K562 (cell line): ENCODE measurements around the gene ARMH3. TPM values are rescaled to one million over a fixed set of nuclear protein-coding genes. Genes with fewer than 3 reads are reported as not detected.

Experiments
- CHD2 ChIP-seq: IDR thresholded peaks from 2 replicates; pipeline ENCODE4 v1.6.1; 2011; ENCODE audit warnings: low read depth, low read length
- DACH1 ChIP-seq: fragments of 450-650 bp; IDR thresholded peaks from 2 replicates; pipeline ENCODE4 v1.6.1; 2018; ENCODE audit not compliant: partially characterized antibody
- HDAC2 ChIP-seq: fragments of 450-650 bp; IDR thresholded peaks from 2 replicates; pipeline ENCODE4 v1.6.1; 2016; ENCODE audit warnings: mild to moderate bottlenecking
- MAZ ChIP-seq, 2 experiments: fragments of 450-650 bp in 1 of 2; sonication (generic) in 1 of 2; formaldehyde crosslinking; IDR thresholded peaks in 1 of 2; conservative IDR thresholded peaks in 1 of 2; 2 replicates each; pipeline versions ENCODE4 v1.4.0 to v1.5.0; 2020; ENCODE audit warnings: mild to moderate bottlenecking in 1 of 2, missing genetic modification reagents in 1 of 2
- NR2C2 ChIP-seq, 2 experiments: fragments of 200-800 bp in 1 of 2; sonication (Bioruptor generic) in 1 of 2; sonication (generic) in 1 of 2; formaldehyde crosslinking in 1 of 2; IDR thresholded peaks; 2 replicates each; pipeline versions ENCODE4 v1.6.1 to v1.8.0; 2016 to 2022; ENCODE audit warnings: mild to moderate bottlenecking in 1 of 2, missing compliant biosample characterization in 1 of 2, missing genetic modification characterization in 1 of 2, missing genetic modification reagents in 1 of 2
- SNRNP70 ChIP-seq: fragments of 200-400 bp; formaldehyde crosslinking; optimal IDR thresholded peaks from 2 replicates; pipeline ENCODE3; 2017; ENCODE audit warnings: low read depth, low read length
- U2AF1 ChIP-seq: fragments of 200-400 bp; formaldehyde crosslinking; optimal IDR thresholded peaks from 2 replicates; pipeline ENCODE3; 2017; ENCODE audit warnings: mild to moderate bottlenecking, low read depth, low read length, moderate library complexity
- ZBED1 ChIP-seq: IDR thresholded peaks from 2 replicates; pipeline ENCODE4 v1.6.1; 2014
- ZFPM2 ChIP-seq: fragments of 250-450 bp; sonication (Bioruptor Pico); IDR thresholded peaks from 2 replicates; pipeline ENCODE4 v1.5.1; 2022; ENCODE audit warnings: mild to moderate bottlenecking
- ZKSCAN1 ChIP-seq: fragments of 150-350 bp; IDR thresholded peaks from 2 replicates; pipeline ENCODE4 v1.6.1; 2016; ENCODE audit warnings: low read depth, low read length
- ZKSCAN8 ChIP-seq: fragments of 200-800 bp; sonication (Bioruptor generic); IDR thresholded peaks from 2 replicates; pipeline ENCODE4 v1.6.1; 2016; ENCODE audit warnings: missing genetic modification characterization, missing compliant biosample characterization
- ZNF197 ChIP-seq: fragments of 200-800 bp; sonication (Bioruptor generic); IDR thresholded peaks from 2 replicates; pipeline ENCODE4 v1.6.1; 2016; ENCODE audit warnings: low read depth, missing genetic modification characterization, missing compliant biosample characterization
- polyA plus RNA-seq, 8 experiments: library from polyadenylated mRNA; depleted of rRNA in 4 of 8; stranded (reverse) in 5 of 8; unstranded in 3 of 8; fragments of >200 nt; fragmentation: Nextera tagmentation in 2 of 8; fragmentation: Illumina TruSeq in 1 of 8; extraction: Ambion mirVana in 2 of 8; extraction: Trizol in 1 of 8; gene quantifications; 2 replicates each; pipeline versions ENCODE4 v1.2.1 to v1.2.3, GENCODE V29; 2011 to 2014; ENCODE audit warnings: inconsistent platforms in 1 of 8, missing spikeins in 1 of 8
- total RNA-seq, 7 experiments: library from RNA; depleted of rRNA in 6 of 7; stranded (reverse); fragments of >200 nt in 6 of 7; fragmentation: Illumina TruSeq in 2 of 7; extraction: Trizol in 2 of 7; gene quantifications; 2 replicates each; pipeline versions ENCODE4 v1.2.1 to v1.2.3, GENCODE V29; 2011 to 2021; ENCODE audit warnings: low replicate concordance in 1 of 7
- TF ChIP-seq, protein P1 (sequence below): fragments of 450-650 bp; IDR thresholded peaks from 2 replicates; pipeline ENCODE4 v1.6.1; 2014; ENCODE audit warnings: low read depth, mild to moderate bottlenecking, moderate library complexity, borderline replicate concordance
- TF ChIP-seq, protein P2 (sequence below): fragments of 450-650 bp; IDR thresholded peaks from 2 replicates; pipeline ENCODE4 v1.6.1; 2016; ENCODE audit warnings: antibody characterized with exemption
- TF ChIP-seq, protein P3 (sequence below): sonication (generic); formaldehyde crosslinking; IDR thresholded peaks from 2 replicates; pipeline ENCODE4 v1.8.1; 2023; ENCODE audit warnings: mild to moderate bottlenecking, missing genetic modification reagents
- TF ChIP-seq, protein P4 (sequence below): sonication (generic); formaldehyde crosslinking; IDR thresholded peaks from 2 replicates; pipeline ENCODE4 v1.8.0; 2022; ENCODE audit warnings: mild to moderate bottlenecking, missing genetic modification reagents
- TF ChIP-seq, protein P5 (sequence below): IDR thresholded peaks from 2 replicates; pipeline ENCODE4 v1.6.1; 2011; ENCODE audit warnings: borderline replicate concordance, low read depth, mild to moderate bottlenecking, moderate library complexity, low read length; ENCODE audit not compliant: insufficient read depth, poor library complexity, severe bottlenecking
- TF ChIP-seq, protein P6 (sequence below): fragments of 450-650 bp; formaldehyde crosslinking; IDR thresholded peaks from 2 replicates; pipeline ENCODE4 v1.4.0; 2020; ENCODE audit warnings: mild to moderate bottlenecking, moderate library complexity

The ARMH3 gene
- total and polyA plus RNA-seq, 9 of the 15 experiments (the other 6 are each of a cell fraction or from before 2014, with no cell fraction given): 0.29 to 0.73 TPM; not detected in 7

DNA sequence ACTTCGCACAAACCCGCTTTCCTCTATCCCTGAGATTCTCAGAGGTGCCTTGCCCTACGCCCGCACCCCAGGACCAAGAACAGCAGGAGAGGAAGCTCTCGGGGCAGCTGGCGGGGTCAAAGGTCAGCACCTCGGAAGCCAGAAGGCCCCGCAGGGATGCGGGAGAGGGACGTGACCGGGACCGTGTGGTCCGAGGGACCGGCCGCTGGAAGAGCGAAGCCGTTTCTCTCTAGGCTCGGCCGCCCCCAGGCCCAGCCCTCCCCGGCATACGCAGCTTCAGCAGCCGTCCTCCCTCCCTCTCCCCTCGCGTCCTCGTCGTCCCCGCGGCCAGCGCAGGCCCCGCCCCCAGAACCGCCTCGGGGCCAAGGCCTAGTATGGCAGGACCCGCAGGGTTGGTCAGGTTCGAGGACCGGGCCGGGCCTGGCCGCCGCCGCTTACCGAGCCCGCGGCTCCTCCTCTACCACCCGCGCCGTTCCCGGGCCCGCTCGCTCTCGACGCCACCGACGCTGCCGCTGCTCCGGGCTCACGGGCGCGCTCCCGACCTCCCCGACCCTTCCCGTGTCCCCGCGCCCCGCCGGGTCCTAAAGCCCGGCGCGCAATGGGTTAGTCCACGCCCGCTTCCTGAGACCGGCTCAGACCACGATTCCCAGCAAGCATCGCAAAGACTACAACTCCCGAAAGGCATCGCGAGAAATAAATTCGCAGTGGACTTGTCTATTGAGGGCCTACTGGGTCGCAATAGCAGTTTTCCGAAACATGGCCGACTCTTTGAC is at the start of gene ARMH3 (continued):
- TF ChIP-seq, protein P1, sequence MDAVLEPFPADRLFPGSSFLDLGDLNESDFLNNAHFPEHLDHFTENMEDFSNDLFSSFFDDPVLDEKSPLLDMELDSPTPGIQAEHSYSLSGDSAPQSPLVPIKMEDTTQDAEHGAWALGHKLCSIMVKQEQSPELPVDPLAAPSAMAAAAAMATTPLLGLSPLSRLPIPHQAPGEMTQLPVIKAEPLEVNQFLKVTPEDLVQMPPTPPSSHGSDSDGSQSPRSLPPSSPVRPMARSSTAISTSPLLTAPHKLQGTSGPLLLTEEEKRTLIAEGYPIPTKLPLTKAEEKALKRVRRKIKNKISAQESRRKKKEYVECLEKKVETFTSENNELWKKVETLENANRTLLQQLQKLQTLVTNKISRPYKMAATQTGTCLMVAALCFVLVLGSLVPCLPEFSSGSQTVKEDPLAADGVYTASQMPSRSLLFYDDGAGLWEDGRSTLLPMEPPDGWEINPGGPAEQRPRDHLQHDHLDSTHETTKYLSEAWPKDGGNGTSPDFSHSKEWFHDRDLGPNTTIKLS: peak; percentile 77; the same call in 1 of the 2 replicates
- TF ChIP-seq, protein P2, sequence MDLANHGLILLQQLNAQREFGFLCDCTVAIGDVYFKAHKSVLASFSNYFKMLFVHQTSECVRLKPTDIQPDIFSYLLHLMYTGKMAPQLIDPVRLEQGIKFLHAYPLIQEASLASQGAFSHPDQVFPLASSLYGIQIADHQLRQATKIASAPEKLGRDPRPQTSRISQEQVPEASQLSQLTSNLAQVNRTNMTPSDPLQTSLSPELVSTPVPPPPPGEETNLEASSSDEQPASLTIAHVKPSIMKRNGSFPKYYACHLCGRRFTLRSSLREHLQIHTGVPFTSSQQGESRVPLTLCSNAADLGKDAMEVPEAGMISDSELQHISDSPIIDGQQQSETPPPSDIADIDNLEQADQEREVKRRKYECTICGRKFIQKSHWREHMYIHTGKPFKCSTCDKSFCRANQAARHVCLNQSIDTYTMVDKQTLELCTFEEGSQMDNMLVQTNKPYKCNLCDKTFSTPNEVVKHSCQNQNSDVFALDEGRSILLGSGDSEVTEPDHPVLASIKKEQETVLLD: no peak
- peak; percentile 71 for TF ChIP-seq U2AF1
- no peak for TF ChIP-seq HDAC2
- no peak for TF ChIP-seq DACH1
- no peak for TF ChIP-seq SNRNP70
- TF ChIP-seq, protein P3, sequence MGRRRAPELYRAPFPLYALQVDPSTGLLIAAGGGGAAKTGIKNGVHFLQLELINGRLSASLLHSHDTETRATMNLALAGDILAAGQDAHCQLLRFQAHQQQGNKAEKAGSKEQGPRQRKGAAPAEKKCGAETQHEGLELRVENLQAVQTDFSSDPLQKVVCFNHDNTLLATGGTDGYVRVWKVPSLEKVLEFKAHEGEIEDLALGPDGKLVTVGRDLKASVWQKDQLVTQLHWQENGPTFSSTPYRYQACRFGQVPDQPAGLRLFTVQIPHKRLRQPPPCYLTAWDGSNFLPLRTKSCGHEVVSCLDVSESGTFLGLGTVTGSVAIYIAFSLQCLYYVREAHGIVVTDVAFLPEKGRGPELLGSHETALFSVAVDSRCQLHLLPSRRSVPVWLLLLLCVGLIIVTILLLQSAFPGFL (CRISPR knock-in tag): no peak
- TF ChIP-seq ZNF197 (CRISPR knock-in tag): peak; percentile 52; the same call in 1 of the 2 replicates
- TF ChIP-seq ZFPM2: no peak
- TF ChIP-seq, protein P4, sequence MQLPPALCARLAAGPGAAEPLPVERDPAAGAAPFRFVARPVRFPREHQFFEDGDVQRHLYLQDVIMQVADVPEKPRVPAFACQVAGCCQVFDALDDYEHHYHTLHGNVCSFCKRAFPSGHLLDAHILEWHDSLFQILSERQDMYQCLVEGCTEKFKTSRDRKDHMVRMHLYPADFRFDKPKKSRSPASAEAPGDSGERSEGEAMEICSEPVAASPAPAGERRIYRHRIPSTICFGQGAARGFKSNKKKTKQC (CRISPR knock-in tag): peak; percentile 66; the same call in 1 of the 2 replicates
- TF ChIP-seq NR2C2 (CRISPR knock-in tag; IDR thresholded peaks at IDR 0.05): peak; percentile 96
- TF ChIP-seq NR2C2 (tag; IDR thresholded peaks at IDR 0.05): peak; percentile 98
- no peak for TF ChIP-seq ZBED1
- TF ChIP-seq MAZ (CRISPR knock-in tag; conservative IDR thresholded peaks at IDR 0.05 in 1 of 2, IDR thresholded peaks at IDR 0.05 in 1 of 2): peak; percentile 68 to 89; a peak in 3 of 4 replicates
- peak; percentile 59 for TF ChIP-seq CHD2
- TF ChIP-seq, protein P5, sequence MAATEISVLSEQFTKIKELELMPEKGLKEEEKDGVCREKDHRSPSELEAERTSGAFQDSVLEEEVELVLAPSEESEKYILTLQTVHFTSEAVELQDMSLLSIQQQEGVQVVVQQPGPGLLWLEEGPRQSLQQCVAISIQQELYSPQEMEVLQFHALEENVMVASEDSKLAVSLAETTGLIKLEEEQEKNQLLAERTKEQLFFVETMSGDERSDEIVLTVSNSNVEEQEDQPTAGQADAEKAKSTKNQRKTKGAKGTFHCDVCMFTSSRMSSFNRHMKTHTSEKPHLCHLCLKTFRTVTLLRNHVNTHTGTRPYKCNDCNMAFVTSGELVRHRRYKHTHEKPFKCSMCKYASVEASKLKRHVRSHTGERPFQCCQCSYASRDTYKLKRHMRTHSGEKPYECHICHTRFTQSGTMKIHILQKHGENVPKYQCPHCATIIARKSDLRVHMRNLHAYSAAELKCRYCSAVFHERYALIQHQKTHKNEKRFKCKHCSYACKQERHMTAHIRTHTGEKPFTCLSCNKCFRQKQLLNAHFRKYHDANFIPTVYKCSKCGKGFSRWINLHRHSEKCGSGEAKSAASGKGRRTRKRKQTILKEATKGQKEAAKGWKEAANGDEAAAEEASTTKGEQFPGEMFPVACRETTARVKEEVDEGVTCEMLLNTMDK: no peak
- TF ChIP-seq ZKSCAN8 (CRISPR knock-in tag): no peak
- TF ChIP-seq, protein P6, sequence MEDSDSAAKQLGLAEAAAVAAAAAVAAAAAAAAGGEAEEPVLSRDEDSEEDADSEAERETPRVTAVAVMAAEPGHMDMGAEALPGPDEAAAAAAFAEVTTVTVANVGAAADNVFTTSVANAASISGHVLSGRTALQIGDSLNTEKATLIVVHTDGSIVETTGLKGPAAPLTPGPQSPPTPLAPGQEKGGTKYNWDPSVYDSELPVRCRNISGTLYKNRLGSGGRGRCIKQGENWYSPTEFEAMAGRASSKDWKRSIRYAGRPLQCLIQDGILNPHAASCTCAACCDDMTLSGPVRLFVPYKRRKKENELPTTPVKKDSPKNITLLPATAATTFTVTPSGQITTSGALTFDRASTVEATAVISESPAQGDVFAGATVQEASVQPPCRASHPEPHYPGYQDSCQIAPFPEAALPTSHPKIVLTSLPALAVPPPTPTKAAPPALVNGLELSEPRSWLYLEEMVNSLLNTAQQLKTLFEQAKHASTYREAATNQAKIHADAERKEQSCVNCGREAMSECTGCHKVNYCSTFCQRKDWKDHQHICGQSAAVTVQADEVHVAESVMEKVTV (CRISPR knock-in tag): no peak
- TF ChIP-seq ZKSCAN1: peak; percentile 47; the same call in 1 of the 2 replicates
